ENCODE results near the gene MPPE1. TPM values are rescaled to one million over a fixed set of nuclear protein-coding genes. Genes with fewer than 3 reads are reported as not detected.

MPPE1 gene
- total RNA-seq: 15.7 and 17.3 TPM in 2 replicates

DNA sequence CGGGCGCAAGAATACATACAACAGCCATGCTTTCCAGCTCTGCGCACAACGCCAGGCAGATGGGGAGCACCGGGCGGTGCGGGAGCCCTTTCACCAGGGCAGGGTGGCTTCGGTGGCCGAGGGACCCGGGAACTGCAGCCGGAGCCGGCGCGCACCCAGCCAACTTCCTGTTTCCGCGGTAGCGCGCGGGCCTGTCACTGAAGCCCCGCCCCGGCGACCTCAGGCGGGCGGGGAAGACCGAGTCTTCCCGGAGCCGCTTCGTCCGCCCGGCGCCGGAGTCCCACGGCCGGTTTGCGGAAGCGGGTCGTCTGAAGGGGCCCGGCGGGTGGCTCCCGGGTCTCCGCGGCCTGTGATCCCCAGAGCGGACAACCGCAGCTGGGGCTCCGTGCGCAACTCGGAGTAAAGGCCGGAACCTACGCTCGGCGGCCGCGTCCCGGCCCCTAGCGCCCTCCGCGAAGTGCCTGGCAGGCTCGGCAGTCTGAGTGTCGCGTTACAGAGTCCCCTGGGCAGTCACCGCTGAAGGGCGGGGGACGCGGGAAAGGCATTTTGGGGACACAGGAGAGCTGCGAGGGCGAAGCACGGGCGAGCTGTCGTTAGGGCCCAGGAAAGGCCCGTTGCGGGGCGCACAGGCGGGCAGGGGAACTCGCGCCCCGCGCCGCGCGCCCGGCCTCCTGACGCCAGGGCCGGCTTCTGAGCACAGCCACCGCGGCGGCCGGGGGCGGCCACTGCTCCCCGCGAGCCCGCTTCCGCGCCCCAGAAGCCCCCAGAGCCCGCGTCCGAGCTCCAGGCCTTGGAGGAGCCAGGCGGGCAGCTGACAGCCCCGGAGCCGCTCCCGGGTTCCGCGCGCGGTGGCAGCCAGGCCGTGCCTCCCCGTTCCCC is at the start of gene MPPE1:
Gene MPPE1 (minus strand): TSS at position 136 of the 879 bp plus-strand sequence. CDS start 11,053 bp downstream, outside the sequence.

GRCh38 chr18:11851146-11851805 is 56.8 kb downstream of the MPPE1 start, which contains the start of gene CHMP1B:
Gene CHMP1B (plus strand): TSS chr18:11851413. CDS start chr18:11851512, 99 bp downstream.

Other genes with a start within 250 kb of the MPPE1 start
- gene GNAL, start 219.1 kb downstream of the MPPE1 start, total RNA-seq: under 0.01 and 1.1 TPM in 2 replicates
- gene CHMP1B, start 56.9 kb downstream of the MPPE1 start, total RNA-seq: 48.3 and 49.6 TPM in 2 replicates
- 2.4 and 2.9 TPM in 2 replicates for gene IMPA2, start 73.2 kb upstream of the MPPE1 start, total RNA-seq
- gene ANKRD62, start 185.5 kb upstream of the MPPE1 start, total RNA-seq: not detected in 2 replicates